D721Med (cell line): ENCODE data around the gene ANXA9.

Experiments used
- DNase-seq: peaks from one replicate; pipeline ENCODE4 v3.0.0; 2011; ENCODE audit warnings: low spot score; ENCODE audit not compliant: insufficient read length
- FAIRE-seq: peaks from 2 replicates; lab custom pipeline; 2011; peaks lifted over from hg19 to GRCh38; lab: Jason Lieb, UNC
- TF ChIP-seq, protein P1 (sequence below): IDR thresholded peaks from 2 replicates; pipeline ENCODE4 v1.5.1; 2012; ENCODE audit warnings: mild to moderate bottlenecking, control low read depth; ENCODE audit not compliant: insufficient read depth; ENCODE audit errors: missing control alignments

ANXA9 gene

GRCh38 chr1:150961756-150962155 is 20.3 kb upstream of the ANXA9 start:
- TF ChIP-seq, protein P1, sequence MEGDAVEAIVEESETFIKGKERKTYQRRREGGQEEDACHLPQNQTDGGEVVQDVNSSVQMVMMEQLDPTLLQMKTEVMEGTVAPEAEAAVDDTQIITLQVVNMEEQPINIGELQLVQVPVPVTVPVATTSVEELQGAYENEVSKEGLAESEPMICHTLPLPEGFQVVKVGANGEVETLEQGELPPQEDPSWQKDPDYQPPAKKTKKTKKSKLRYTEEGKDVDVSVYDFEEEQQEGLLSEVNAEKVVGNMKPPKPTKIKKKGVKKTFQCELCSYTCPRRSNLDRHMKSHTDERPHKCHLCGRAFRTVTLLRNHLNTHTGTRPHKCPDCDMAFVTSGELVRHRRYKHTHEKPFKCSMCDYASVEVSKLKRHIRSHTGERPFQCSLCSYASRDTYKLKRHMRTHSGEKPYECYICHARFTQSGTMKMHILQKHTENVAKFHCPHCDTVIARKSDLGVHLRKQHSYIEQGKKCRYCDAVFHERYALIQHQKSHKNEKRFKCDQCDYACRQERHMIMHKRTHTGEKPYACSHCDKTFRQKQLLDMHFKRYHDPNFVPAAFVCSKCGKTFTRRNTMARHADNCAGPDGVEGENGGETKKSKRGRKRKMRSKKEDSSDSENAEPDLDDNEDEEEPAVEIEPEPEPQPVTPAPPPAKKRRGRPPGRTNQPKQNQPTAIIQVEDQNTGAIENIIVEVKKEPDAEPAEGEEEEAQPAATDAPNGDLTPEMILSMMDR = no peak
- DNase-seq = peak; percentile 93
- peak; percentile 99 for FAIRE-seq

DNA sequence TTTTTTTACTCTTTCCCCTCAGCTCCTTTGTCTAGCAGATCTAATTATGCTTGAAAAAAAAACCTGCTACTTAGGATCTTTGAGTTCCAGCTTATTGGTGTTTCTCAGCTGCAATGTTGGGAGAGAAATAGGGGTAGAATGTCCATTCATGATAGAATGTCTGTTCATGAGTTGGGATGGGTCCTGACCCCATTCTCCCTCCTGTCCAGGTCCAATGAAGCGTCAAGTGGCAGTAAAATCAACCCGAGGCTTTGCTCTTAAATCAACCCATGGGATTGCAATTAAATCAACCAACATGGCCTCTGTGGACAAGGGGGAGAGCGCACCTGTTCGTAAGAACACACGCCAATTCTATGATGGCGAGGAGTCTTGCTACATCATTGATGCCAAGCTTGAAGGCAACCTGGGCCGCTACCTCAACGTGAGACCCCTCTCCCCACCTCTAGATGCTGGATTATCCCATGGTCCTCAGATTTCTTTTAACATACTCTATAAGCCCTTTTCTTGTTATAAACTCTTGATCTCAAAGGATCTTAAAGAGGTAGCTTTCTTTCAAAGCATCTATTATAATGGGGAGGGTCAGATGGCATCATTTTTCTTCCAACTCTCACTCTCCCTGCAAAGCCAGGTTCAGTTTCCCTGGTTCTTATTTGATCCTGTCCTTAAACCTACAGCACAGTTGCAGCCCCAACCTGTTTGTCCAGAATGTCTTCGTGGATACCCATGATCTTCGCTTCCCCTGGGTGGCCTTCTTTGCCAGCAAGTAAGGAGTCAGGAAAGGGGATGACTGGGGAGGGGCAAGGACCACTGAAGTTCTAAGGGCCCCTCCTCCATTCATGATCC is 18.6 kb upstream of the ANXA9 start:
- TF ChIP-seq, protein P1 = no peak
- no peak for FAIRE-seq
- no peak for DNase-seq

DNA sequence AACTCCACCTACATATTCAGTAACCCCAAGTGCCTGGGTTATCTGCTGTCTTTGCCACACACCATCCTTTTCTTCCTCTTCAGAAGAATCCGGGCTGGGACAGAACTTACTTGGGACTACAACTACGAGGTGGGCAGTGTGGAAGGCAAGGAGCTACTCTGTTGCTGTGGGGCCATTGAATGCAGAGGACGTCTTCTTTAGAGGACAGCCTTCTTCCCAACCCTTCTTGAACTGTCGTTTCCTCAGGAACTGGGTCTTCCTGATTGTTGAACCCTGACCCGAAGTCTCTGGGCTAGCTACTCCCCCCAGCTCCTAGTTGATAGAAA is 18.0 kb upstream of the ANXA9 start:
- DNase-seq (no peak), FAIRE-seq (no peak)
- TF ChIP-seq, protein P1 = no peak

GRCh38 chr1:150965605-150966004 is 16.5 kb upstream of the ANXA9 start:
- FAIRE-seq = no peak
- TF ChIP-seq, protein P1 = no peak
- DNase-seq = no peak

GRCh38 chr1:150966011-150966410 is 16.1 kb upstream of the ANXA9 start:
- FAIRE-seq = no peak
- DNase-seq = no peak
- TF ChIP-seq, protein P1 = no peak

DNA sequence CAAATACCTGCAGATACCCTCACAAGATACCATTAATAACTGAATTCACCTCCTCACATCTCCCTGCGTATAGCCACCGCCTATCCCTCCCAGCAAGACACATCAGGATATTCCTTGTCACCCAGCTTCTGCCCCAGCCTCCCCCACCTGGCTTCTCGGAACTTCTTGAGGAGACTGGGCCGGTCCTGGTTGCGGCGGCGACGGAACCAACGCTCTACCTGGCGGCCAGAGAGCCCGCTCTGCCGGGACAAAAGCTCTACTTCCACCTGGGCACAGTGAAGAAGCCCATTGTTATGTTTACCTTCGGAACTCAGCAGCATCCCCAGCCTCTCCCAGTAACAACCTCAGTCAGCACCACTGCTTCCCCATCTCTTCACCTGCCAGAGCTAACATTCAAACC is 14.2 kb upstream of the ANXA9 start:
- no peak for DNase-seq
- TF ChIP-seq, protein P1 = no peak
- FAIRE-seq = no peak

- FAIRE-seq (no peak), DNase-seq (no peak)
- TF ChIP-seq, protein P1 = no peak
Measured at GRCh38 chr1:150968491-150968890, 13.6 kb upstream of the ANXA9 start.
